Measurements from ENCODE around the gene CFAP52. TPM values are rescaled to one million over a fixed set of nuclear protein-coding genes. Genes with fewer than 3 reads are reported as not detected.

Gene CFAP52
- total RNA-seq, 1 experiment from 2014 or later, result not detected

GRCh38 chr17:9531034-9531433, 45.4 kb upstream of the CFAP52 start:
- Histone ChIP-seq H2AFZ (ENCODE audit: low read length) (no peak overlapping the region), H3K27ac (ENCODE audit: insufficient read length, low read depth, low read length) (no peak overlapping the region), H2AK5ac (ENCODE audit: insufficient read length, low read length) (no peak overlapping the region), H3K27me3 (ENCODE audit: insufficient read depth, low read length) (no peaks in the 10 kb centered on the region), H2BK12ac (ENCODE audit: insufficient read length, low read depth, low read length) (no peak overlapping the region), H4K5ac (ENCODE audit: insufficient read length, low read depth, low read length) (no peak overlapping the region), H3T11ph (ENCODE audit: low read length) (no peak overlapping the region), H3K9me3 (ENCODE audit: control insufficient read depth, low read depth, low read length) (no peaks in the 10 kb centered on the region), H3K23ac (ENCODE audit: insufficient read length, low read depth, low read length) (no peak overlapping the region), H3K18ac (ENCODE audit: insufficient read length, low read depth, low read length) (no peak overlapping the region), H3K14ac (ENCODE audit: insufficient read depth, low read length) (no peak overlapping the region), H3K79me1 (ENCODE audit: insufficient read depth, low read depth, low read length, poor library complexity, severe bottlenecking) (no peaks in the 10 kb centered on the region), H3K23me2 (ENCODE audit: insufficient read length, low read depth, low read length, poor library complexity, severe bottlenecking) (no peaks in the 10 kb centered on the region), H3K4me1 (ENCODE audit: insufficient read depth, low read length) (no peaks in the 10 kb centered on the region; the same call in 1 of the 2 replicates), H3K56ac (ENCODE audit: insufficient read length, low read depth, low read length) (no peak overlapping the region), H3K4me2 (ENCODE audit: insufficient read depth, insufficient read length, low read length) (no peak overlapping the region), H2BK20ac (ENCODE audit: low read depth, low read length, poor library complexity, severe bottlenecking) (no peak overlapping the region), H3K4ac (ENCODE audit: low read depth, low read length) (no peak overlapping the region), H3K9ac (ENCODE audit: extremely low read depth, insufficient read length, low read length) (no peak overlapping the region), H3K79me2 (ENCODE audit: insufficient read depth, low read length) (no peaks in the 10 kb centered on the region), H4K8ac (replicated peaks; ENCODE audit: insufficient read length, low read depth, low read length) (no peak overlapping the region), H4K91ac (ENCODE audit: insufficient read length, low read depth, low read length) (no peak overlapping the region), H2BK15ac (ENCODE audit: low read depth, low read length) (no peak overlapping the region), H2BK5ac (ENCODE audit: insufficient read length, low read length) (no peak overlapping the region), H2BK120ac (ENCODE audit: low read depth, low read length, poor library complexity, severe bottlenecking) (no peak overlapping the region), H4K20me1 (ENCODE audit: control insufficient read depth, insufficient read depth, insufficient read length) (no peaks in the 10 kb centered on the region)
- no peaks in the 10 kb centered on the region for H3K27me3 Mint-ChIP-seq (ENCODE audit: low read depth)
- peaks cover 0 to 4% (median 0%) of the 10 kb centered on the region in 3 experiments; a peak in 2 of 7 replicates for H3K36me3 Mint-ChIP-seq (ENCODE audit: insufficient read depth in 1 of 3, low read depth in 3 of 3)
- no peak for TF ChIP-seq CTCF (conservative IDR thresholded peaks at IDR 0.05)
- DNase-seq, result no peak
- no CpG with 5 or more reads among the region's 2 CpGs for WGBS (ENCODE audit: extremely low coverage, insufficient read length, low lambda C conversion rate)
- H3K9me3 Mint-ChIP-seq, result no peaks in the 10 kb centered on the region
- H3K27ac Mint-ChIP-seq, result no peak overlapping the region
- H3K4me1 Mint-ChIP-seq, result peaks cover 17 to 19% of the 10 kb centered on the region in 2 experiments
- no peak overlapping the region for H3K4me3 Mint-ChIP-seq

All from H9 (cell line).